HepG2 (cell line): ENCODE results near the gene TLK1. TPM values are rescaled to one million over a fixed set of nuclear protein-coding genes. Genes with fewer than 3 reads are reported as not detected.
"Not testable (repeated sequence)": the region's sequence is repeated elsewhere in the genome, so short reads cannot be mapped to it uniquely, and the experiment has no call there.

ENCODE experiments used
- ATAC-seq: fragments of 200-7000 bp; cut with Tn5 transposase; 3 replicates; pipeline ENCODE4 v1.9.1; 2020; ENCODE audit warnings: mild to moderate bottlenecking, moderate library complexity
- BruUV-seq: library from RNA; stranded (reverse); fragments of 400-500 nt; replicated peaks from 2 replicates; lab custom pipeline; 2021; lab: Mats Ljungman, UMichigan
- CTCF ChIA-PET: fragments of 300-600 bp; formaldehyde crosslinking; extraction: SDS; loops from one replicate; lab custom pipeline; 2021; ENCODE audit warnings: low total read pairs, inconsistent platforms, low intra/inter-chr PET ratio; lab: Yijun Ruan, JAX
- POLR2A ChIA-PET: fragments of 350-600 bp; sonication (Branson Sonifier 250); formaldehyde crosslinking; loops from one replicate; lab custom pipeline; 2020; ENCODE audit warnings: antibody characterized with exemption, inconsistent platforms; lab: Yijun Ruan, JAX
- DNase-seq: peaks from one replicate; pipeline ENCODE4 v3.0.0-alpha.2; 2015; ENCODE audit warnings: low spot score
- FAIRE-seq: peaks from 3 replicates; lab custom pipeline; 2011; peaks lifted over from hg19 to GRCh38; lab: Jason Lieb, UNC
- H2AFZ ChIP-seq: one replicate; pipeline ENCODE4 v1.6.1; 2011; ENCODE audit warnings: low read length, inconsistent platforms
- H3K27ac ChIP-seq: fragments of 300-600 bp; 3 replicates; pipeline ENCODE4 v1.8.0; 2011; ENCODE audit warnings: mixed run types, mild to moderate bottlenecking, mixed read lengths, low read length, inconsistent platforms; ENCODE audit not compliant: insufficient read depth; ENCODE audit errors: extremely low read length
- H3K27me3 ChIP-seq, 2 experiments: fragments of 200-600 bp in 1 of 2; 2 replicates in 1 of 2; 3 replicates in 1 of 2; pipeline versions ENCODE4 v1.6.0 to v1.8.0; 2011; ENCODE audit warnings: low read length in 2 of 2, mild to moderate bottlenecking in 2 of 2, moderate library complexity in 2 of 2, inconsistent platforms in 1 of 2; ENCODE audit not compliant: insufficient read depth in 2 of 2, control insufficient read depth in 1 of 2
- H3K36me3 ChIP-seq, 2 experiments: fragments of 200-600 bp in 1 of 2; replicated peaks in 1 of 2; 2 replicates in 1 of 2; 3 replicates in 1 of 2; pipeline versions ENCODE4 v1.5.1 to v1.8.0; 2011; ENCODE audit warnings: low read length in 2 of 2, inconsistent platforms in 1 of 2; ENCODE audit not compliant: insufficient read depth in 2 of 2, control insufficient read depth in 1 of 2
- H3K4me1 ChIP-seq: 2 replicates; pipeline ENCODE4 v1.5.1; 2012; ENCODE audit warnings: low read length, inconsistent platforms; ENCODE audit not compliant: insufficient read depth
- H3K4me2 ChIP-seq: 2 replicates; pipeline ENCODE4 v1.6.0; 2011; ENCODE audit warnings: low read depth, low read length, inconsistent platforms
- H3K4me3 ChIP-seq, 3 experiments: fragments of 200-600 bp in 1 of 3; sonication (generic), shearing (Covaris generic) in 1 of 3; replicated peaks in 1 of 3; 2 replicates each; pipeline ENCODE4 v1.5.1; 2011 to 2016; ENCODE audit warnings: low read length in 3 of 3, inconsistent platforms in 2 of 3, low read depth in 2 of 3, mild to moderate bottlenecking in 2 of 3, control low read depth in 1 of 3, mixed read lengths in 1 of 3; ENCODE audit not compliant: insufficient read depth in 1 of 3
- H3K79me2 ChIP-seq: one replicate; pipeline ENCODE4 v1.6.1; 2011; ENCODE audit warnings: low read length, inconsistent platforms; ENCODE audit not compliant: insufficient read depth
- H3K9ac ChIP-seq: 2 replicates; pipeline ENCODE4 v1.6.0; 2011; ENCODE audit warnings: mild to moderate bottlenecking, low read depth, low read length, inconsistent platforms; ENCODE audit not compliant: insufficient read depth
- H3K9me3 ChIP-seq: 2 replicates; pipeline ENCODE4 v1.5.1; 2012; ENCODE audit warnings: mild to moderate bottlenecking, low read length
- H4K20me1 ChIP-seq: 2 replicates; pipeline ENCODE4 v1.6.0; 2011; ENCODE audit warnings: inconsistent platforms, mild to moderate bottlenecking, low read length, moderate library complexity; ENCODE audit not compliant: insufficient read depth
- ARNTL ChIP-seq: sonication (generic); formaldehyde crosslinking; IDR thresholded peaks from 2 replicates; pipeline ENCODE4 v1.4.0; 2020; ENCODE audit warnings: mild to moderate bottlenecking, missing genetic modification reagents
- FOXP1 ChIP-seq, 2 experiments: fragments of 450-650 bp in 1 of 2; IDR thresholded peaks; 2 replicates each; pipeline ENCODE4 v1.6.1; 2017 to 2018; ENCODE audit warnings: antibody characterized with exemption in 1 of 2
- GATA4 ChIP-seq: sonication (generic); IDR thresholded peaks from 2 replicates; pipeline ENCODE4 v1.6.1; 2016; ENCODE audit warnings: antibody characterized with exemption, low read depth, borderline replicate concordance
- KDM2A ChIP-seq: sonication (generic); formaldehyde crosslinking; IDR thresholded peaks from 2 replicates; pipeline ENCODE4 v1.4.0; 2020; ENCODE audit warnings: low read depth, missing genetic modification reagents, borderline replicate concordance
- KLF16 ChIP-seq, 2 experiments: sonication (generic) in 1 of 2; formaldehyde crosslinking in 1 of 2; IDR thresholded peaks; 2 replicates each; pipeline versions ENCODE4 v1.6.1 to v1.8.0; 2016 to 2023; ENCODE audit warnings: missing genetic modification reagents in 2 of 2, missing compliant biosample characterization in 1 of 2
- KMT2B ChIP-seq: IDR thresholded peaks from 2 replicates; pipeline ENCODE4 v1.6.1; 2016; ENCODE audit warnings: missing genetic modification reagents, missing compliant biosample characterization
- MTF1 ChIP-seq: sonication (generic); formaldehyde crosslinking; IDR thresholded peaks from 2 replicates; pipeline ENCODE4 v1.5.0; 2020; ENCODE audit warnings: missing genetic modification reagents
- RORA ChIP-seq: sonication (generic); formaldehyde crosslinking; IDR thresholded peaks from 2 replicates; pipeline ENCODE4 v1.5.0; 2020; ENCODE audit warnings: mild to moderate bottlenecking, missing genetic modification reagents, moderate library complexity
- STAG1 ChIP-seq: sonication (generic); formaldehyde crosslinking; IDR thresholded peaks from 2 replicates; pipeline ENCODE4 v1.4.0; 2020; ENCODE audit warnings: missing genetic modification reagents
- ZNF446 ChIP-seq: sonication (generic); formaldehyde crosslinking; IDR thresholded peaks from 2 replicates; pipeline ENCODE4 v1.5.0; 2020; ENCODE audit warnings: mild to moderate bottlenecking, missing genetic modification reagents
- ZNF839 ChIP-seq: sonication (generic); formaldehyde crosslinking; IDR thresholded peaks from 2 replicates; pipeline ENCODE4 v1.4.0; 2020; ENCODE audit warnings: missing genetic modification reagents, mild to moderate bottlenecking, borderline replicate concordance
- ZSCAN20 ChIP-seq: sonication (generic); formaldehyde crosslinking; IDR thresholded peaks from 2 replicates; pipeline ENCODE4 v1.4.0; 2020; ENCODE audit warnings: missing genetic modification reagents, mild to moderate bottlenecking, borderline replicate concordance
- WGBS: methylation state at CpG from one replicate; pipeline ENCODE4 v1.1.6; 2017; ENCODE audit warnings: low lambda C conversion rate; 5-methylcytosine and 5-hydroxymethylcytosine counted together
- in situ Hi-C: cut with HindIII; loops from 2 replicates; pipeline ENCODE4 v1.10.0; 2017; ENCODE audit warnings: low pct_unique_long_range_greater_than_20kb; ENCODE audit not compliant: extremely low pct_ligation_motif_present
- intact Hi-C: fragments of 100-400 bp; cut with micrococcal nuclease; formaldehyde crosslinking; loops from one replicate; pipeline ENCODE4 v1.10.0; 2022; ENCODE audit not compliant: unreplicated experiment
- polyA plus RNA-seq, 8 experiments: library from polyadenylated mRNA; depleted of rRNA in 3 of 8; stranded (reverse) in 7 of 8; unstranded in 1 of 8; fragments of >200 nt; fragmentation: Illumina TruSeq in 4 of 8; extraction: Trizol in 4 of 8; gene quantifications; 2 replicates each; pipeline versions ENCODE4 v1.2.1 to v1.2.3, GENCODE V29; 2011 to 2016; ENCODE audit warnings: low read depth in 4 of 8, missing spikeins in 1 of 8, mixed read lengths in 1 of 8; ENCODE audit not compliant: insufficient read depth in 1 of 8
- total RNA-seq, 5 experiments: library from RNA; depleted of rRNA; stranded (reverse); fragments of >200 nt; fragmentation: Illumina TruSeq; extraction: Trizol; gene quantifications; 2 replicates each; pipeline ENCODE4 v1.2.3, GENCODE V29; 2016; ENCODE audit warnings: low read depth in 1 of 5
- TF ChIP-seq, protein P1 (sequence below): sonication (generic); formaldehyde crosslinking; IDR thresholded peaks from 2 replicates; pipeline ENCODE4 v1.8.0; 2022; ENCODE audit warnings: missing genetic modification reagents, mild to moderate bottlenecking, inconsistent platforms, borderline replicate concordance
- TF ChIP-seq, protein P2 (sequence below), 2 experiments: sonication (generic) in 1 of 2; formaldehyde crosslinking in 1 of 2; IDR thresholded peaks; 2 replicates each; pipeline versions ENCODE4 v1.5.1 to v1.6.1; 2011 to 2020; ENCODE audit warnings: borderline replicate concordance in 1 of 2, low read depth in 1 of 2, low read length in 1 of 2, mild to moderate bottlenecking in 1 of 2, missing genetic modification reagents in 1 of 2, moderate library complexity in 1 of 2

Gene TLK1
- total and polyA plus RNA-seq, 2 of the 13 experiments (the other 11 are each of a cell fraction or from before 2014, with no cell fraction given) = 16.8 to 28.7 TPM

GRCh38 chr2:171091517-171091916 is 69.2 kb downstream of the TLK1 start:
- FAIRE-seq; DNase-seq; H2AFZ ChIP-seq; H3K4me2 ChIP-seq; ATAC-seq; BruUV-seq; intact Hi-C loops; H3K4me3 ChIP-seq; H3K27ac ChIP-seq; CTCF ChIA-PET; in situ Hi-C loops; H3K9me3 ChIP-seq; H3K27me3 ChIP-seq; H3K36me3 ChIP-seq; H3K9ac ChIP-seq; TF ChIP-seq FOXP1 (CRISPR knock-in tag; IDR thresholded peaks at IDR 0.05): not testable (repeated sequence)
- Histone ChIP-seq H3K79me2 (peaks cover 92% of the 10 kb centered on the region), H4K20me1 (peaks cover 21% of the 10 kb centered on the region), H3K4me1 (peaks cover 76% of the 10 kb centered on the region)
- 98% methylated on average over 11 of the region's 11 CpGs for WGBS
- peak; percentile 97 for TF ChIP-seq FOXP1 (IDR thresholded peaks at IDR 0.05)
- POLR2A ChIA-PET = interaction anchor here (0.7 kb wide), 1 partner anchor 1004 kb away, joined by 3 read pairs; no protein-coding TSS in a partner anchor

DNA sequence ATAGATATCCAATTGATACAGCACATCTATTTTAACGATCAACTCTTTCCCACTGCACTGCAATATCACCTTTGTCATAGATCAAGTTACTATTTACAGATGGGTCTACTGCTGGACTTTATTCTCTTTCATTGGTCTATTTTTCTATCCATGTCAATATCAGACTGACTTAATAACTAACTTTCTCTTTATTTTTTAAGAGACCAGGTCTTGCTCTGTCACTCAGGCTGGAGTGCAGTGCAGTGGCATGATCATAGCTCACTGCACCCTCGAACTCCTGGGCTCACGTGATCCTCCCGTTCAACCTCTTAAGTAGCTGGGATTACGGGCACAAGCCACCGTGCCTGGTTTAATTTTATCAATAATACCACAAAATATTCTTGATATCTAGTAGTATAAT is 71.2 kb downstream of the TLK1 start:
- no peak overlapping the region for H3K9ac ChIP-seq
- FAIRE-seq (no peak), DNase-seq (peak; percentile 59), ATAC-seq (peak; percentile 76)
- no peaks in the 10 kb centered on the region for H3K27me3 ChIP-seq
- peaks cover 22% of the 10 kb centered on the region for H4K20me1 ChIP-seq
- ChIA-PET CTCF (no interaction called here), POLR2A (no interaction called here)
- H3K79me2 ChIP-seq = peaks cover 93% of the 10 kb centered on the region
- no TSS peak for BruUV-seq
- peaks cover 0 to 5% of the 10 kb centered on the region in 2 experiments; a peak in 3 of 5 replicates for H3K36me3 ChIP-seq
- H2AFZ ChIP-seq = no peak overlapping the region
- peaks cover 78% of the 10 kb centered on the region for H3K4me1 ChIP-seq
- peak overlapping the region in 1 of 3 experiments; percentile 1; a peak in 2 of 6 replicates for H3K4me3 ChIP-seq
- in situ Hi-C loops = no loop called here
- WGBS = 34% methylated on average over 6 of the region's 6 CpGs
- H3K27ac ChIP-seq = peak overlapping the region; percentile 61
- H3K9me3 ChIP-seq = no peaks in the 10 kb centered on the region
- intact Hi-C loops = loop anchor here (5.0 to 10.0 kb wide), 3 partner anchors 68 to 325 kb away; no protein-coding TSS in a partner anchor
- H3K4me2 ChIP-seq = peak overlapping the region; percentile 33
- TF ChIP-seq KLF16 (CRISPR knock-in tag; IDR thresholded peaks at IDR 0.05) (no peak), ZNF839 (CRISPR knock-in tag) (no peak), KMT2B (no peak), STAG1 (CRISPR knock-in tag) (no peak), GATA4 (no peak), RORA (CRISPR knock-in tag) (no peak), ZNF446 (CRISPR knock-in tag) (no peak), MTF1 (CRISPR knock-in tag) (no peak), ARNTL (no peak), KDM2A (CRISPR knock-in tag) (no peak), ZSCAN20 (CRISPR knock-in tag) (no peak)
- TF ChIP-seq, protein P1, sequence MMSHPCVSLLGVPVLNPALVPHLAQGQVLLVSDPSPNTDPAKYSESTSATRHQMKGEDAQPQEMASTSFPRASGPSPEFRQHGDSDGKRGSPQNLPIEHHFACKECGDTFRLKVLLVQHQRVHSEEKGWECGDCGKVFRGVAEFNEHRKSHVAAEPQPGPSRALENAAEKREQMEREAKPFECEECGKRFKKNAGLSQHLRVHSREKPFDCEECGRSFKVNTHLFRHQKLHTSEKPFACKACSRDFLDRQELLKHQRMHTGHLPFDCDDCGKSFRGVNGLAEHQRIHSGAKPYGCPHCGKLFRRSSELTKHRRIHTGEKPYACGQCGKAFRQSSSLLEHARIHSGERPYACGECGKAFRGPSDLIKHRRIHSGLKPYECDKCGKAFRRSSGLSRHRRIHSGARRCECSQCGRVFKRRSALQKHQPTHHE (CRISPR knock-in tag) = no peak
- TF ChIP-seq, protein P2, sequence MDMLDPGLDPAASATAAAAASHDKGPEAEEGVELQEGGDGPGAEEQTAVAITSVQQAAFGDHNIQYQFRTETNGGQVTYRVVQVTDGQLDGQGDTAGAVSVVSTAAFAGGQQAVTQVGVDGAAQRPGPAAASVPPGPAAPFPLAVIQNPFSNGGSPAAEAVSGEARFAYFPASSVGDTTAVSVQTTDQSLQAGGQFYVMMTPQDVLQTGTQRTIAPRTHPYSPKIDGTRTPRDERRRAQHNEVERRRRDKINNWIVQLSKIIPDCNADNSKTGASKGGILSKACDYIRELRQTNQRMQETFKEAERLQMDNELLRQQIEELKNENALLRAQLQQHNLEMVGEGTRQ (IDR thresholded peaks at IDR 0.05; ENCODE audit: low read depth, low read length) = no peak
- TF ChIP-seq, protein P2 (CRISPR knock-in tag; IDR thresholded peaks at IDR 0.05; ENCODE audit: borderline replicate concordance) = peak; percentile 65; the same call in 1 of the 2 replicates
